ENCODE measurements around the gene BICRAL. TPM values are rescaled to one million over a fixed set of nuclear protein-coding genes. Genes with fewer than 3 reads are reported as not detected.
A peak's percentile ranks its signal among the peaks of the same experiment; 100 is the strongest.

Gene BICRAL
- total and polyA plus RNA-seq, 2 donors (not counting 1 experiment from before 2014, with no cell fraction given): 6.9 to 11.5 TPM

DNA sequence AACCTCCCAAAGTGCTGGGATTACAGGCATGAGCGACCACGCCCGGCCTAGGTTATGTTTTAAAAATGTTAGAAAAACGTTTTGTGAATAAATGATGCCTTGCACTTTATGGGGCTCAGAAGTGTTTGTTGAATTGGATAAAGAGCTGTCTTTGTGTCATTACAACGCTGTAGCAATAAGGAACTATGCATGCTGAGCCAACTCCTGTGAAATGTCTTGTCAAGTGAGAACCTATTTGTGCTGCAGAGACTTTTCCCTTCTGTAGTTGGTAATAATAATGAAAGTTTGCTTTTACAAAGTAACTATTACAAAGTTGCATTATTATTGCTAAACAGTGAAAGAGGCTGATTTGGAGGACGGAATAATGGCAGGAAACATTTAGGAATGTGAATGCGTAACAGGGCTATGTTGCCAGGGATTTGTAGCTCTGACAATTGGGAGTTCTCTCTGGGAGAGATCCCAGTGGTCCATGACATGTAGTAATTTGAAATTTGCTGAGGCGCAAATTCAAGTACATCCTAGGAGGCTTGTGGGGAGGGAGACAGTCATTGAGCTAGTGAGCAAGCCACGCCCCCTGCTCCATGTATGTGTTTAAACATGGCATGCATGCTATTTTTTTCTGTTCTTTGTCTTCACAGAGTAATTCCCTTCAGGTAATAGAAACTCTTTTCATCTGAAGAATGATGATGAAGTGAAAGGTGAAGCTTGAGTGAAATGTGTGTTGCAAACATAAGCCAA, 16.8 kb upstream of the BICRAL start:
- Histone ChIP-seq H3K4me3 (replicated peaks in 1 of 4; ENCODE audit: control extremely low read depth in 1 of 4, insufficient read depth in 1 of 4, low read depth in 3 of 4, low read length in 4 of 4) (no peak overlapping the region), H3K4me2 (ENCODE audit: extremely low read depth, insufficient read depth, low read length) (no peak overlapping the region), H3K4me1 (ENCODE audit: control insufficient read depth, extremely low read depth, insufficient read depth, low read length) (no peaks in the 10 kb centered on the region), H3K9ac (ENCODE audit: insufficient read depth, low read length) (no peak overlapping the region), H4K20me1 (ENCODE audit: control insufficient read depth, extremely low read depth, insufficient read depth, low read length) (no peaks in the 10 kb centered on the region), H3K27ac (ENCODE audit: insufficient read depth, low read length) (no peak overlapping the region), H3K9me3 (ENCODE audit: control insufficient read depth, insufficient read depth, low read depth, low read length) (no peaks in the 10 kb centered on the region), H3K79me2 (ENCODE audit: control insufficient read depth, insufficient read depth, low read length) (no peaks in the 10 kb centered on the region), H3K36me3 (ENCODE audit: control insufficient read depth, insufficient read depth, low read length) (no peaks in the 10 kb centered on the region), H3K27me3 (ENCODE audit: control insufficient read depth, insufficient read depth, low read length) (no peaks in the 10 kb centered on the region), H2AFZ (ENCODE audit: low read length) (no peak overlapping the region)
- DNase-seq (ENCODE audit: low read depth in 2 of 2): no peak
- no peak for TF ChIP-seq EZH2 (IDR thresholded peaks at IDR 0.05; ENCODE audit: low read length, missing control alignments)
- TF ChIP-seq, protein P1, sequence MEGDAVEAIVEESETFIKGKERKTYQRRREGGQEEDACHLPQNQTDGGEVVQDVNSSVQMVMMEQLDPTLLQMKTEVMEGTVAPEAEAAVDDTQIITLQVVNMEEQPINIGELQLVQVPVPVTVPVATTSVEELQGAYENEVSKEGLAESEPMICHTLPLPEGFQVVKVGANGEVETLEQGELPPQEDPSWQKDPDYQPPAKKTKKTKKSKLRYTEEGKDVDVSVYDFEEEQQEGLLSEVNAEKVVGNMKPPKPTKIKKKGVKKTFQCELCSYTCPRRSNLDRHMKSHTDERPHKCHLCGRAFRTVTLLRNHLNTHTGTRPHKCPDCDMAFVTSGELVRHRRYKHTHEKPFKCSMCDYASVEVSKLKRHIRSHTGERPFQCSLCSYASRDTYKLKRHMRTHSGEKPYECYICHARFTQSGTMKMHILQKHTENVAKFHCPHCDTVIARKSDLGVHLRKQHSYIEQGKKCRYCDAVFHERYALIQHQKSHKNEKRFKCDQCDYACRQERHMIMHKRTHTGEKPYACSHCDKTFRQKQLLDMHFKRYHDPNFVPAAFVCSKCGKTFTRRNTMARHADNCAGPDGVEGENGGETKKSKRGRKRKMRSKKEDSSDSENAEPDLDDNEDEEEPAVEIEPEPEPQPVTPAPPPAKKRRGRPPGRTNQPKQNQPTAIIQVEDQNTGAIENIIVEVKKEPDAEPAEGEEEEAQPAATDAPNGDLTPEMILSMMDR (conservative IDR thresholded peaks at IDR 0.05 in 1 of 2, IDR thresholded peaks at IDR 0.05 in 1 of 2; ENCODE audit: low read depth in 1 of 2, low read length in 2 of 2): no peak

DNA sequence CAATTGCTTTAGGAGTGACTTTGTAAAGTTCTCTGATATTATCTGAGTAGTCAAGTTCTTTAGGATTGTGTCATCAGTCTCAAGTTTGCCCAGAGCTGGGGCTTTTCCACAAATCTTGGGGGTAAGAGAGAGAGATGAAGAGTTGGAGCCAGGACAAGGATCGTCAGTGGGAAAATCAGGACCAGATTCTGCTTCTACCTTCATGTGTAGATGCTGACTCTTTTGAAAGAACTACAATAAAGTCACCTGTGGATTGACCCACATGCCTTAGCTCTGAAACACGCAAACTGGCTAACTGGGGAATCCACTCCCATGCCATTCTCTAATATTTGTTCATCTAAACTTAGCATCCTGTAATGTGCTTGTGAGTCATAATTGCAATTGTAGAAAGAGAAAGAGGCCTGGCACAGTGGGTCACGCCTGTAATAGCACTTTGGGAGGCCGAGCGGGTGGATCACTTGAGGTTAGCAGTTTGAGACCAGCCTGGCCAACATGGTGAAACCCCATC, 15.6 kb upstream of the BICRAL start:
- H3K9me3 ChIP-seq (ENCODE audit: control insufficient read depth, insufficient read depth, low read depth, low read length): no peaks in the 10 kb centered on the region
- no peak overlapping the region for H2AFZ ChIP-seq (ENCODE audit: low read length)
- no peak overlapping the region for H3K4me2 ChIP-seq (ENCODE audit: extremely low read depth, insufficient read depth, low read length)
- H4K20me1 ChIP-seq (ENCODE audit: control insufficient read depth, extremely low read depth, insufficient read depth, low read length): no peaks in the 10 kb centered on the region
- no peak overlapping the region for H3K4me3 ChIP-seq (replicated peaks in 1 of 4; ENCODE audit: control extremely low read depth in 1 of 4, insufficient read depth in 1 of 4, low read depth in 3 of 4, low read length in 4 of 4)
- peak; percentile 55 to 90 for DNase-seq (ENCODE audit: low read depth in 2 of 2)
- H3K27ac ChIP-seq (ENCODE audit: insufficient read depth, low read length): no peak overlapping the region
- H3K4me1 ChIP-seq (ENCODE audit: control insufficient read depth, extremely low read depth, insufficient read depth, low read length): no peaks in the 10 kb centered on the region
- H3K27me3 ChIP-seq (ENCODE audit: control insufficient read depth, insufficient read depth, low read length): no peaks in the 10 kb centered on the region
- no peaks in the 10 kb centered on the region for H3K79me2 ChIP-seq (ENCODE audit: control insufficient read depth, insufficient read depth, low read length)
- TF ChIP-seq, protein P1 (conservative IDR thresholded peaks at IDR 0.05 in 1 of 2, IDR thresholded peaks at IDR 0.05 in 1 of 2; ENCODE audit: low read depth in 1 of 2, low read length in 2 of 2): no peak
- no peak for TF ChIP-seq EZH2 (IDR thresholded peaks at IDR 0.05; ENCODE audit: low read length, missing control alignments)
- no peak overlapping the region for H3K9ac ChIP-seq (ENCODE audit: insufficient read depth, low read length)
- no peaks in the 10 kb centered on the region for H3K36me3 ChIP-seq (ENCODE audit: control insufficient read depth, insufficient read depth, low read length)

DNA sequence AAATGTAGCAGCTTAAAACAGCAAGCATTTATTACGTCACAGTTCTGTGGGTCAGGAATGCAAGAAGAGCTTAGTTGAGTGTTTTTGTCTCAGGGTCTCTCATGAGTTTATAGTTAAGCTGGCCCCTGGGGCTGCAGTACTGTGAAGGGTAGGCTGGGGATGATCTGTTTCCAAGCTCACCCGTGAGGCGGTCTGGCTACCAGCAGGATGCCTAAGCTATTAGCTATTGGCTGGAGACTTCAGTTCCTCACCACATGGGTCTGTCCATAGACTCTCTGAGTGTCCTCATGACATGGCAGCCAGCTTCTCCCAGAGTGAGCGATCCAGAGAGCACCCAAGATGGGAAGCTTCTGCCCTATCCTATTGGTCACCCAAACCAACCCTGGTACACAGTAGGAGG, 12.8 kb upstream of the BICRAL start:
- Histone ChIP-seq H3K4me3 (replicated peaks in 1 of 4; ENCODE audit: control extremely low read depth in 1 of 4, insufficient read depth in 1 of 4, low read depth in 3 of 4, low read length in 4 of 4) (no peak overlapping the region), H3K79me2 (ENCODE audit: control insufficient read depth, insufficient read depth, low read length) (no peaks in the 10 kb centered on the region), H2AFZ (ENCODE audit: low read length) (no peak overlapping the region), H4K20me1 (ENCODE audit: control insufficient read depth, extremely low read depth, insufficient read depth, low read length) (no peaks in the 10 kb centered on the region), H3K4me1 (ENCODE audit: control insufficient read depth, extremely low read depth, insufficient read depth, low read length) (no peaks in the 10 kb centered on the region), H3K27ac (ENCODE audit: insufficient read depth, low read length) (no peak overlapping the region), H3K27me3 (ENCODE audit: control insufficient read depth, insufficient read depth, low read length) (no peaks in the 10 kb centered on the region), H3K9me3 (ENCODE audit: control insufficient read depth, insufficient read depth, low read depth, low read length) (no peaks in the 10 kb centered on the region), H3K4me2 (ENCODE audit: extremely low read depth, insufficient read depth, low read length) (no peak overlapping the region), H3K9ac (ENCODE audit: insufficient read depth, low read length) (no peak overlapping the region), H3K36me3 (ENCODE audit: control insufficient read depth, insufficient read depth, low read length) (no peaks in the 10 kb centered on the region)
- no peak for DNase-seq (ENCODE audit: low read depth in 2 of 2)
- TF ChIP-seq EZH2 (IDR thresholded peaks at IDR 0.05; ENCODE audit: low read length, missing control alignments): no peak
- TF ChIP-seq, protein P1 (conservative IDR thresholded peaks at IDR 0.05 in 1 of 2, IDR thresholded peaks at IDR 0.05 in 1 of 2; ENCODE audit: low read depth in 1 of 2, low read length in 2 of 2): no peak
